Measurements from ENCODE around the gene DIDO1.

The DIDO1 gene

DNA sequence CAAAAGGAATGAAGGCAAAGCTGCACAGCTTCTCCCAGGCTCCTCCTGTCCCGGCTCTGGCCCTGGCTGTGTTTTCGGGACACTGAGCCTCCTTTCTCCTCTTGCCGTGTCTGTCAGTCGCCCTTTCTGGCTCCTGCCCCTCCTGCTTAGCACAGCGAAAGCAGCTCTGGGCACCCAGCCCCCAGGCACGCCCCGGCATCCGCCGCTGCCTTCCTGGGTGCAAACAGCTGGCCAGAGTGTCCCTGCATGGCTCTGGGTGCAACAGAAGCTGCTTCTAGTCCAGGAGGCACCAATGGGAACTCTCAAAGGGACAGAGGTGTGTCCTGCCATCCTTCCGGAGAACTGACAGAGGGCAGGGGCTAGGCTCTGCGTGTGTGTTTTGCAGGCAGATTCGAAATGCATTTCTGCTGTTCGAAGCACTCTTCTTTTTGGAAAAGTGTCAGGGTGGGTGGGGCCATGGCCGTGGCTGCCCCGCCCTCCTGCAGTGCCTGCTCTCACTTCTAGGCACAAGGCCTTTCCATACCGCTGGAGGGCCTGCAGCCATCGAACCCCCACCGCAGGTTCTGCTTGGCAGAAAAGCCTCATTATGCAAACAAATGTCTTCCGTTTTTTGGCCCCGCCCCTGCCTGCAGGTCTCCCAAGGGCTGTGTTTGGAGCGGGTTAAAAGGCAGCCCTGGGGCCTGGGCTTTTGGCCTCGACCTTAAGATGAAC lies 93.9 kb downstream of the DIDO1 start:
- H3K4me1 ChIP-seq (ENCODE audit: control insufficient read depth, insufficient read depth, low read length) = peaks cover 25% of the 10 kb centered on the region
- H3K4me3 ChIP-seq (ENCODE audit: low read depth, low read length) = peak overlapping the region; percentile 29; the same call in 1 of the 2 replicates

DNA sequence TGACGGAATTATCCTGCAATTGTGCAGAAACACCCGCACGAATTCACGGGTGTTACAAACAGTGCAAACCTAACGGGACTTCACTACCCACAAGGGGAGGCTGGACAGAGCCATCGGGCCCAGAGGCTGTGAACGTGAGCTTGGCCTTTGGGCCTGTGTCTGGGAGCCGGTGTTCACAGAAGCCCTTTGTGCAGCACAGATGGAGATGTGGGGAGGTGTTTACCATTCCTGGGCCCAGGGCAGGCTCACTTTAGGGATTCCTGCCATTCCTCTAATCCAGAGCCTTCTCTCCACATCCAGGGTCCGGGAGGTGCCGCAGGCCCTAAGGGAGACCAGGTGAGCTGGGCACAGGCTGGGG lies 94.5 kb downstream of the DIDO1 start:
- Histone ChIP-seq H3K4me3 (ENCODE audit: low read depth, low read length) (no peak overlapping the region), H3K27me3 (ENCODE audit: control insufficient read depth, insufficient read depth, low read length) (no peaks in the 10 kb centered on the region), H3K36me3 (ENCODE audit: control insufficient read depth, insufficient read depth, low read length) (peaks cover 49% of the 10 kb centered on the region), H3K9ac (ENCODE audit: low read length) (no peak overlapping the region), H3K4me1 (ENCODE audit: control insufficient read depth, insufficient read depth, low read length) (peaks cover 25% of the 10 kb centered on the region), H3K9me3 (ENCODE audit: control insufficient read depth, insufficient read depth, low read depth, low read length) (no peaks in the 10 kb centered on the region), H3K27ac (ENCODE audit: low read depth, low read length) (no peak overlapping the region)

More for the DNA sequence above, 93.9 kb downstream of the DIDO1 start:
- H3K9ac ChIP-seq (ENCODE audit: low read length) = no peak overlapping the region
- no peaks in the 10 kb centered on the region for H3K27me3 ChIP-seq (ENCODE audit: control insufficient read depth, insufficient read depth, low read length)
- no peaks in the 10 kb centered on the region for H3K9me3 ChIP-seq (ENCODE audit: control insufficient read depth, insufficient read depth, low read depth, low read length)
- peaks cover 51% of the 10 kb centered on the region for H3K36me3 ChIP-seq (ENCODE audit: control insufficient read depth, insufficient read depth, low read length)
- H3K27ac ChIP-seq (ENCODE audit: low read depth, low read length) = no peak overlapping the region

DNA sequence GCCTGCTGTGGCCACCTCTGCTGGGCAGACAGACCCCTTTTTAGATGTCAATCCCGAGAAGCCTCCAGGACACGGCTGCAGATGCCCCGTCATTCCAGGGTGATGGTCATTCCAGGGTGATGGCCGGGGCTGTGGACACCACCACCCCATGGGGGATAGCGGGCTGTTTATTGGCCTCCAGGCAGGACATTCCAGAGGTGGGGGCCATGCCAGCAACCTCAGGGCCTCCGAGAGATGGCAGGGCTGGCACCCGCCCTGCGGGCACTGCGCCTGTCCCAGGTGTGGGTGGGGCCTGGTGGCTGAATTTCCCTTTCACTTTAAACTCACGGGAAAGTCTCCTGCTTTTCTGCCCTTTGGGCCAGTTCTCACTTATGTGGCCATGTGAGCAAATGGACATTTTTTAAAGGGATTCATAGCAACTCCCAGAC lies 94.9 kb downstream of the DIDO1 start:
- Histone ChIP-seq H3K27me3 (ENCODE audit: control insufficient read depth, insufficient read depth, low read length) (no peaks in the 10 kb centered on the region), H3K9me3 (ENCODE audit: control insufficient read depth, insufficient read depth, low read depth, low read length) (no peaks in the 10 kb centered on the region), H3K4me3 (ENCODE audit: low read depth, low read length) (no peak overlapping the region), H3K9ac (ENCODE audit: low read length) (no peak overlapping the region), H3K27ac (ENCODE audit: low read depth, low read length) (no peak overlapping the region), H3K36me3 (ENCODE audit: control insufficient read depth, insufficient read depth, low read length) (peaks cover 46% of the 10 kb centered on the region), H3K4me1 (ENCODE audit: control insufficient read depth, insufficient read depth, low read length) (peaks cover 25% of the 10 kb centered on the region)

DNA sequence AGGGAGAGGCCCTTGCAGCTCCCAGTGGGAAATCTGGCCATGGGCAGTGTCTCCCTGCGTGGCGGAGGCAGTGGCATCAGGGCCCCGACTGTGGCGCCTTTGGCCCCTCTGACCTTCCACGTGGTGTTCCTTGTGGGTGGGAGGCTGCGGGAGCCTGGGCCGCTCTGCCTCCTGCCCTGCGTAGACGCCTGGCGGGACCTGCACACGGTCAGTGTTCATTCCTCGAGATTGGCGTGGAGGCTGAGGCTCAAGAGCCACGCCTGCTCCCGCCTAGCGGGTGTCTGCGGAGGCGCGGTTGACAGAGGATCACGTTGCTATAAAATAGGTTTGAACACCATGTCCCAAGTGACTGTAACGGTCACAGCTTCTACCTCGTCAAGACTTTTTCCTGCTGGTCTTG lies 95.5 kb downstream of the DIDO1 start:
- no peaks in the 10 kb centered on the region for H3K9me3 ChIP-seq (ENCODE audit: control insufficient read depth, insufficient read depth, low read depth, low read length)
- H3K4me1 ChIP-seq (ENCODE audit: control insufficient read depth, insufficient read depth, low read length) = peaks cover 25% of the 10 kb centered on the region
- H3K9ac ChIP-seq (ENCODE audit: low read length) = no peak overlapping the region
- no peak overlapping the region for H3K27ac ChIP-seq (ENCODE audit: low read depth, low read length)
- H3K36me3 ChIP-seq (ENCODE audit: control insufficient read depth, insufficient read depth, low read length) = peaks cover 44% of the 10 kb centered on the region
- no peaks in the 10 kb centered on the region for H3K27me3 ChIP-seq (ENCODE audit: control insufficient read depth, insufficient read depth, low read length)
- H3K4me3 ChIP-seq (ENCODE audit: low read depth, low read length) = no peak overlapping the region

DNA sequence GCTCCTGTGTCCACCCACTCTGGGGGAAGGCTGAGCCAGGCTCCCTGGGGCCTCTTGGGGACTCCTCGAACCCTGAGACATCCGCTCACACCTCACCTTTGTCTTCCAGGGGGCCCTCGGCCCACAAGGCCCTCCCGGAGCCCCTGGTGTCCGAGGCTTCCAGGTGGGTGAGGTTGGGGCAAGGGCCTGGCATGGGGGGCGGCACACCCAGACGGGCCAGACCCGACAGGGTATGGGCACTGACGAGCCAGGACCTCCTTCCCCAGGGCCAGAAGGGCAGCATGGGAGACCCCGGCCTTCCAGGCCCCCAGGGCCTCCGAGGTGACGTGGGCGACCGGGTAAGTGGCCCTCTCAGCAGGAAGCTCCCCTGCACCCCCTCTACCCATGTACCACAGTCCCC lies 96.1 kb downstream of the DIDO1 start:
- Histone ChIP-seq H3K9ac (ENCODE audit: low read length) (no peak overlapping the region), H3K9me3 (ENCODE audit: control insufficient read depth, insufficient read depth, low read depth, low read length) (no peaks in the 10 kb centered on the region)

DNA sequence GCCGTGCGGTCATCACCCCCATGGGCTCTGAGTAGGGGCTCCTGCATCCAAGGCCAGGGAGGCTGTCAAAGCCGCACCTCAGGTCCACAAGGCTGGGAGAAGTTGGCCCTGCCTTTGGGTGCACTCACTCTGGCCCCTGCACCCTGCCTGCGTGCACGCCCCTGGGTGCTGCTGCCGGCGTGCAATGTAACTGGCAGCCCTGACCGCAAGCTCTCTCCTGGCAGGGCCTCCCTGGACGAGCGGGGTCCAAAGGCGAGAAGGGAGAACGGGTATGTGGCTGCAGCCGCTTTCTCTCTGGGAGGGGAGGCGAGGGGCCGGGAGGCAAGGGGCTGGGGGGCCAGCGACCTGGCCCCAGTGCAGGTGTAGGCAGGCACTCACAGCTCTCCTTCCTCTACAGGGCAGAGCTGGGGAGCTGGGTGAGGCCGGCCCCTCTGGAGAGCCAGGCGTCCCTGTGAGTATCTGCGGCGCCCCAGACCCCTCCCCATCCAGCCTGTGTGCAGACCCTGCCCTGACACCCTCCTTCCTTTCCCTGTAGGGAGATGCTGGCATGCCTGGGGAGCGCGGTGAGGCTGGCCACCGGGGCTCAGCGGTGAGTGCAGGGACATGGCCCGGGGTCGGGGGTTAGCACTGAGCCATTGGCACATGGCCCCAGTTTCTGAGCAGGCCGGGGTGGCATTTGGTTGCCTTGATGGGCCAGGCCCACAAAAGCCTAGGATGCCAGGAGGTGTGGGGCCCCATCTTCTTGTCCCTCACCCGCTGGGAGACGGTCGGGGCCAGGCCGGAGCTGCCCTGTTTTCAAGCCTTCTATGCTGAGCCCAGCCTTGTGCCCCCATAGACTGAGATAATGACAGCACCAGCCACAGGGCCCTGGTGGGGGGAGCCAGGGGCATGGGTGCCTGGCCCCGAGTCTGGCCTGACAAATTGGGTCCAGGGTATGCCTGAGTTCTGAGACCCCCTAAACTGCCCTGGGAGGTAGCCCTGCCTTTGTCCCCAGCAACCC lies 96.8 kb downstream of the DIDO1 start:
- Histone ChIP-seq H3K4me1 (ENCODE audit: control insufficient read depth, insufficient read depth, low read length) (peaks cover 31% of the 10 kb centered on the region), H3K27me3 (ENCODE audit: control insufficient read depth, insufficient read depth, low read length) (no peaks in the 10 kb centered on the region), H3K27ac (ENCODE audit: low read depth, low read length) (0 out of 2 replicates have a peak overlapping the region, but pooled peaks have one; percentile 15), H3K36me3 (ENCODE audit: control insufficient read depth, insufficient read depth, low read length) (peaks cover 33% of the 10 kb centered on the region), H3K9ac (ENCODE audit: low read length) (no peak overlapping the region), H3K4me3 (ENCODE audit: low read depth, low read length) (no peak overlapping the region), H3K9me3 (ENCODE audit: control insufficient read depth, insufficient read depth, low read depth, low read length) (no peaks in the 10 kb centered on the region)

More for the DNA sequence above, 96.1 kb downstream of the DIDO1 start:
- Histone ChIP-seq H3K36me3 (ENCODE audit: control insufficient read depth, insufficient read depth, low read length) (peaks cover 39% of the 10 kb centered on the region), H3K4me3 (ENCODE audit: low read depth, low read length) (no peak overlapping the region), H3K4me1 (ENCODE audit: control insufficient read depth, insufficient read depth, low read length) (peaks cover 26% of the 10 kb centered on the region), H3K27me3 (ENCODE audit: control insufficient read depth, insufficient read depth, low read length) (no peaks in the 10 kb centered on the region), H3K27ac (ENCODE audit: low read depth, low read length) (no peak overlapping the region)

DNA sequence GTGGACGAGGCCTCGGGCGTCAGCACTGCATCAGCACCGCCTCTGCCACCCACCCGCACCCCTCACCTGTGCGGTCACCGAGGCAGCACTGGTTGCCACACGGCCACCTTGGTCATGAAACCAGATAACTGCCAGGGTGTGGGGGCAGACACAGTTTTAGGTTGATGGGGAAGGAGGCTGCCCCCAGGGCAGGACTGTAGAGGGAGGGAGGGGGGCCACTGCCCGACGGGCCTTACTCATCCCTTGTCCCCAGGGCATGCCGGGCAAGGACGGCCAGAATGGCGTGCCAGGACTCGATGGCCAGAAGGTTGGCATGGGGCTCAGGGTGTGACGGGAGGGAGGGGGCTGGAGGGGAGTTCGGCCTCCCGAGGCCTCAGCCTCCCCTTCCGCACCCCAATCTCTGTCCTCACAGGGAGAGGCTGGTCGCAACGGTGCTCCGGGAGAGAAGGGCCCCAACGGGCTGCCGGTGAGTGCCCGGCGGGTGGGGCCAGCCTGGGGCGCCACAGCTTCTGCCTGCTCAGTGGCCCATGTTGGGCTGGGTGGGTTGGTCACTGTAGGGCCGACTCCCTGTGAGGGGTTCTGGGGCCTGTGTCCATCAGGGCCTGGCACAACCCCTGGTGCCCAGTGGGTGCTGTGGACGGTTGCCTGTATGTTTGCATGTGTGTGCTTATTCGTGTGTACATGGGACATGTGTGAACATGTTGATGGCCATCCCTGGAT lies 97.6 kb downstream of the DIDO1 start:
- H3K36me3 ChIP-seq (ENCODE audit: control insufficient read depth, insufficient read depth, low read length) = peaks cover 31% of the 10 kb centered on the region
- H3K9ac ChIP-seq (ENCODE audit: low read length) = no peak overlapping the region
- no peaks in the 10 kb centered on the region for H3K27me3 ChIP-seq (ENCODE audit: control insufficient read depth, insufficient read depth, low read length)
- H3K4me3 ChIP-seq (ENCODE audit: low read depth, low read length) = no peak overlapping the region
- peaks cover 39% of the 10 kb centered on the region for H3K4me1 ChIP-seq (ENCODE audit: control insufficient read depth, insufficient read depth, low read length)
- no peak overlapping the region for H3K27ac ChIP-seq (ENCODE audit: low read depth, low read length)
- H3K9me3 ChIP-seq (ENCODE audit: control insufficient read depth, insufficient read depth, low read depth, low read length) = no peaks in the 10 kb centered on the region

DNA sequence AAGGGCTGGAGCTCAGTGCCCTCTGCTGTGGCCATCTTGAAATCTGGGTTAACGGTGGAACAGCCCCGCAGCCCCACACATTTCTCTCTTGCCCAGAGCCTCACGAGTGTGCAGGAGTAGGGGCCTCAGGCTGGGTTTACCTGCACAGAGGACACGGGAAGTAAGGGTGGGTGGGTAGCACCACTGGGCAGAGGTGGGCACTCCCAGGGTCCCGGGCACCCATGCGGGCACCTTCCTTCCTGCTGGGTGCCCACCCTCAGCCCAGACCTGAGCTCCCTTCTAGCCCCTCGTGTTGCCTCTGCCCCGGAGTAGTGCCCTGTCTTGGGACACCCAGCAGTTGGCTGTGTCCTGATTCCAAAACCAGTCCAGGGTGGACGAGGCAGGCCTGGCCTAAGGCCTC lies 98.3 kb downstream of the DIDO1 start:
- H3K36me3 ChIP-seq (ENCODE audit: control insufficient read depth, insufficient read depth, low read length) = peaks cover 31% of the 10 kb centered on the region
- H3K27me3 ChIP-seq (ENCODE audit: control insufficient read depth, insufficient read depth, low read length) = no peaks in the 10 kb centered on the region
- no peak overlapping the region for H3K9ac ChIP-seq (ENCODE audit: low read length)
- no peak overlapping the region for H3K27ac ChIP-seq (ENCODE audit: low read depth, low read length)
- H3K9me3 ChIP-seq (ENCODE audit: control insufficient read depth, insufficient read depth, low read depth, low read length) = no peaks in the 10 kb centered on the region
- peaks cover 44% of the 10 kb centered on the region for H3K4me1 ChIP-seq (ENCODE audit: control insufficient read depth, insufficient read depth, low read length)
- H3K4me3 ChIP-seq (ENCODE audit: low read depth, low read length) = no peak overlapping the region
